NCI-H446 (cell line): ENCODE measurements around the gene HHIP.

Experiments
- DNase-seq, 2 experiments: peaks; one replicate each; lab custom pipeline; 2025; lab: John Stamatoyannopoulos, UW

Gene HHIP

GRCh38 chr4:144655491-144655890 is 9.5 kb downstream of the HHIP start:
- DNase-seq: no peak

GRCh38 chr4:144656850-144657249 is 10.9 kb downstream of the HHIP start:
- DNase-seq: peak in 1 of 2 experiments; percentile 41

GRCh38 chr4:144658015-144658567 is 12.1 kb downstream of the HHIP start:
- DNase-seq: no peak

- no peak for DNase-seq
Observed at GRCh38 chr4:144658903-144659302, 12.9 kb downstream of the HHIP start.

- DNase-seq: no peak
Observed at GRCh38 chr4:144659447-144659846, 13.5 kb downstream of the HHIP start.

- no peak for DNase-seq
Observed at GRCh38 chr4:144663834-144664475, 18.0 kb downstream of the HHIP start.

- no peak for DNase-seq
Observed at GRCh38 chr4:144666539-144667175, 20.7 kb downstream of the HHIP start.

GRCh38 chr4:144667500-144667899 is 21.5 kb downstream of the HHIP start:
- no peak for DNase-seq

- no peak for DNase-seq
Observed at GRCh38 chr4:144670776-144671175, 24.8 kb downstream of the HHIP start.

- no peak for DNase-seq
Observed at GRCh38 chr4:144674711-144675110, 28.8 kb downstream of the HHIP start.

GRCh38 chr4:144681806-144682205 is 35.9 kb downstream of the HHIP start:
- DNase-seq: no peak

GRCh38 chr4:144683516-144683915 is 37.6 kb downstream of the HHIP start:
- DNase-seq: no peak

GRCh38 chr4:144685911-144686310 is 40.0 kb downstream of the HHIP start:
- no peak for DNase-seq

GRCh38 chr4:144686921-144687320 is 41.0 kb downstream of the HHIP start:
- no peak for DNase-seq

GRCh38 chr4:144687466-144687865 is 41.5 kb downstream of the HHIP start:
- no peak for DNase-seq

GRCh38 chr4:144688035-144688569 is 42.1 kb downstream of the HHIP start:
- DNase-seq: no peak

GRCh38 chr4:144689125-144689524 is 43.2 kb downstream of the HHIP start:
- no peak for DNase-seq

- no peak for DNase-seq
Observed at GRCh38 chr4:144695721-144696120, 49.8 kb downstream of the HHIP start.

- no peak for DNase-seq
Observed at GRCh38 chr4:144696376-144696775, 50.4 kb downstream of the HHIP start.

GRCh38 chr4:144699565-144699964 is 53.6 kb downstream of the HHIP start:
- DNase-seq: no peak

GRCh38 chr4:144701683-144702233 is 55.8 kb downstream of the HHIP start:
- DNase-seq: no peak

- DNase-seq: no peak
Observed at GRCh38 chr4:144703494-144703893, 57.5 kb downstream of the HHIP start.
